Transverse colon (tissue), 4 donors: Measurements from ENCODE around the gene NECTIN3. TPM values are rescaled to one million over a fixed set of nuclear protein-coding genes. Genes with fewer than 3 reads are reported as not detected.

ENCODE experiments used
- DNase-seq: peaks from one replicate; pipeline ENCODE4 v3.0.0-alpha.2; 2019
- H3K27ac ChIP-seq, 4 donors: fragments of 200-600 bp; sonication (generic); 2 replicates each; pipeline ENCODE4 v1.5.1; 2016 to 2018; ENCODE audit warnings: inconsistent platforms in 4 of 4
- H3K27me3 ChIP-seq: fragments of 200-600 bp; sonication (generic); 2 replicates; pipeline ENCODE4 v1.5.1; 2017; ENCODE audit warnings: inconsistent platforms
- H3K36me3 ChIP-seq, 4 donors: fragments of 200-600 bp; sonication (generic); 2 replicates each; pipeline ENCODE4 v1.5.1; 2017 to 2019; ENCODE audit warnings: inconsistent platforms in 4 of 4
- H3K4me1 ChIP-seq, 4 donors: fragments of 200-600 bp; sonication (generic); 2 replicates each; pipeline ENCODE4 v1.5.1; 2017 to 2020; ENCODE audit warnings: inconsistent platforms in 4 of 4
- H3K4me3 ChIP-seq, 4 donors: fragments of 200-600 bp; sonication (generic); 1 replicate in 1 of 4; 2 replicates in 3 of 4; pipeline versions ENCODE4 v1.5.1 to v1.6.1; 2017 to 2019; ENCODE audit warnings: inconsistent platforms in 4 of 4
- H3K9me3 ChIP-seq, 2 donors: fragments of 200-600 bp; sonication (generic); 2 replicates each; pipeline ENCODE4 v1.5.1; 2017 to 2019; ENCODE audit warnings: inconsistent platforms in 2 of 2
- EP300 ChIP-seq: sonication (generic); formaldehyde crosslinking; IDR thresholded peaks from one replicate; pipeline ENCODE4 v1.6.1; 2017; ENCODE audit warnings: antibody characterized with exemption, low read depth
- POLR2A ChIP-seq: fragments of 450-650 bp; IDR thresholded peaks from one replicate; pipeline ENCODE4 v1.6.1; 2016; ENCODE audit warnings: antibody characterized with exemption, mild to moderate bottlenecking, moderate library complexity
- POLR2AphosphoS5 ChIP-seq, 3 donors: sonication (generic); formaldehyde crosslinking; IDR thresholded peaks; one replicate each; pipeline ENCODE4 v1.6.1; 2016; ENCODE audit warnings: antibody characterized with exemption in 3 of 3
- WGBS, 2 donors: methylation state at CpG; one replicate each; pipeline ENCODE4 v1.1.5; 2018; ENCODE audit warnings: low coverage in 1 of 2; 5-methylcytosine and 5-hydroxymethylcytosine counted together
- in situ Hi-C, 4 donors: fragments of 200-750 bp; cut with MboI; loops; one replicate each; pipeline versions ENCODE4 v1.15.0 to v1.15.1; 2017; ENCODE audit warnings: low sequenced_read_pairs in 3 of 4, low pct_ligation_motif_present in 1 of 4, low pct_unique_long_range_greater_than_20kb in 1 of 4
- intact Hi-C: fragments of 100-400 bp; cut with DNase I; formaldehyde crosslinking; loops from one replicate; pipeline ENCODE4 v1.15.1; 2023; ENCODE audit warnings: low total_unique reads
- total RNA-seq, 4 donors: library from RNA; depleted of rRNA; stranded (reverse); fragments of >200 nt; gene quantifications; one replicate each; pipeline ENCODE4 v1.1.0, GENCODE V29; 2016
- TF ChIP-seq, protein P1 (sequence below), 5 experiments: fragments of 200-600 bp in 3 of 5; fragments of 450-650 bp in 2 of 5; sonication (generic) in 3 of 5; IDR thresholded peaks; 1 replicate in 2 of 5; 2 replicates in 3 of 5; pipeline ENCODE4 v1.5.1; 2016 to 2017; ENCODE audit warnings: antibody characterized with exemption in 5 of 5, inconsistent platforms in 3 of 5, mild to moderate bottlenecking in 2 of 5, moderate library complexity in 1 of 5

Gene NECTIN3
- total RNA-seq, 4 donors from 2014 or later: 28.1 to 104 (median 40.8) TPM

DNA sequence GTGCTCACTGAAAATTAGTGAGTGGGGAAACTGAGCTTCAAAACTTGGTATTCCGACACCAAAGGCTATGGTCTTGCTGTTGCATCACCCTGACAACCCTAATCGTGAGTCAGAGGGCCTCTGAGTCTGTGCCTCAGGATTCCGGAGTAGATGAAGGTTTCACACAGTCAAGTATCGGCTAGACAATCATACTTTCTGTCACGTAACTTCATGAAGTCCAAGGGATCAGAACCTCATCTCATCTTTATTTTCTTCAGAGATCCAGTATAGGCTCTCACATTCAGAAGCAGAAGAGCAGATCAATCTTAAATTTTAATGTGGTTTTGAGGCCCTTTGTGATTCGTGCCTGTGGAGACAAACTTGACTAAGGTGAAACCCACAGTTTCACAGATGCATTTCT is 26.1 kb upstream of the NECTIN3 start:
- WGBS, 2 donors: 77 to 90% methylated on average over 6 of the region's 6 CpGs
- Histone ChIP-seq H3K36me3 (no peaks in the 10 kb centered on the region), H3K4me1 (no peaks in the 10 kb centered on the region), H3K4me3 (no peak overlapping the region), H3K27ac (no peak overlapping the region), H3K9me3 (no peaks in the 10 kb centered on the region), H3K27me3 (no peaks in the 10 kb centered on the region)
- no peak for DNase-seq
- in situ Hi-C loops (no loop called here), intact Hi-C loops (no loop called here)
- no peak for TF ChIP-seq POLR2A
- TF ChIP-seq EP300: no peak
- TF ChIP-seq, protein P1, sequence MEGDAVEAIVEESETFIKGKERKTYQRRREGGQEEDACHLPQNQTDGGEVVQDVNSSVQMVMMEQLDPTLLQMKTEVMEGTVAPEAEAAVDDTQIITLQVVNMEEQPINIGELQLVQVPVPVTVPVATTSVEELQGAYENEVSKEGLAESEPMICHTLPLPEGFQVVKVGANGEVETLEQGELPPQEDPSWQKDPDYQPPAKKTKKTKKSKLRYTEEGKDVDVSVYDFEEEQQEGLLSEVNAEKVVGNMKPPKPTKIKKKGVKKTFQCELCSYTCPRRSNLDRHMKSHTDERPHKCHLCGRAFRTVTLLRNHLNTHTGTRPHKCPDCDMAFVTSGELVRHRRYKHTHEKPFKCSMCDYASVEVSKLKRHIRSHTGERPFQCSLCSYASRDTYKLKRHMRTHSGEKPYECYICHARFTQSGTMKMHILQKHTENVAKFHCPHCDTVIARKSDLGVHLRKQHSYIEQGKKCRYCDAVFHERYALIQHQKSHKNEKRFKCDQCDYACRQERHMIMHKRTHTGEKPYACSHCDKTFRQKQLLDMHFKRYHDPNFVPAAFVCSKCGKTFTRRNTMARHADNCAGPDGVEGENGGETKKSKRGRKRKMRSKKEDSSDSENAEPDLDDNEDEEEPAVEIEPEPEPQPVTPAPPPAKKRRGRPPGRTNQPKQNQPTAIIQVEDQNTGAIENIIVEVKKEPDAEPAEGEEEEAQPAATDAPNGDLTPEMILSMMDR (IDR thresholded peaks at IDR 0.05): no peak
- TF ChIP-seq POLR2AphosphoS5 (IDR thresholded peaks at IDR 0.05): no peak

DNA sequence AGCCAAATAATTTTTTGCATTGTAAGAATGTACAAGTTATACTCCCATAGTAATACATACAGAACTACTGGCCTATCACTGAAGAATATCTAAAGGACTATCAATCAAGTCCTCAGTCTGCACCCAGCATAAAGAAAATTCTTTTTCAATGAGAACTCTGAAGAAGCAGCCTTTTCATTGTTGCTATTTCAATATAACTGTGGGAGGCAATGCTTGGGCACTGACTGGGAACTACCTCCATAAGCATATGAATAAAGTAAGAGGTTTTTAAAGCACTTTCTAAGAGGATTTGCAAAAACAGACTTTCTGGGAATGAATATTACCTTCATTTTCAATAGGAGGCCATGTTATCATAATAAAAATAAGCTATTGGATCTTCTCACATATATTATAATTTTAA is 24.6 kb upstream of the NECTIN3 start:
- Histone ChIP-seq H3K36me3 (no peaks in the 10 kb centered on the region), H3K27me3 (no peaks in the 10 kb centered on the region), H3K27ac (no peak overlapping the region), H3K4me1 (no peaks in the 10 kb centered on the region), H3K9me3 (no peaks in the 10 kb centered on the region), H3K4me3 (no peak overlapping the region)
- no peak for TF ChIP-seq POLR2AphosphoS5 (IDR thresholded peaks at IDR 0.05)
- TF ChIP-seq, protein P1 (IDR thresholded peaks at IDR 0.05): no peak
- no peak for TF ChIP-seq POLR2A
- no peak for TF ChIP-seq EP300
- no peak for DNase-seq
- intact Hi-C loops (no loop called here), in situ Hi-C loops (no loop called here)

DNA sequence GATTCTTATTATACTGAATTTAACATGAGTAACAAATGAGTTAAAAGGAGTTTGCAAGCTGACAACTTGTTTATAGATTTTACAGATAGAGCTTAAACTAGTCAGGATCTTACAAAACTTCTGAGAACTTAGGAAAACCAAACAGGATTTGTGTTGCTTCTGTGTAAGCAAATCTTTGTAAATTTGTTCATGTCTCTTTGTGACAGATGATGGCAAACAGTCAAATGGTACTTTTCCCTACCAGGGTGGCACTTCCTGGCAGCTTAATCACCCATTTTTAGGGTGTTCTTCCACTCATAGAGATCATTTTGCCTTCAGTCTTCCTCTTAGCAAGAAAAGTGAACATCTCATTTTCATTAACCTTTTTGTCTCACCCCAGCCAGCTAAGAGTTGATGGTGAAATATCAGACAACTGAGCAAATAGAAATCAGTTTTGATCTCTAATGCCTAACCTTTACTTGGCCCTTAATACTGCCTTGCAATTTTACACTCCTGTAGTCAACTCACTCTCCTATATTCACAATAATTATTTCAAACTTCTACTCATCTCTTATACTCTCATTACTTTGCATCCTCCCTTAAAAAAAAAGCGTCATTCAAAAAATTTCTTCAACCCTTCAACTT is 23.7 kb upstream of the NECTIN3 start:
- TF ChIP-seq, protein P1 (IDR thresholded peaks at IDR 0.05): no peak
- TF ChIP-seq POLR2AphosphoS5 (IDR thresholded peaks at IDR 0.05) (no peak), EP300 (no peak), POLR2A (no peak)
- in situ Hi-C loops: no loop called here
- no peak for DNase-seq
- Histone ChIP-seq H3K27ac (no peak overlapping the region), H3K4me3 (no peak overlapping the region), H3K9me3 (no peaks in the 10 kb centered on the region), H3K36me3 (no peaks in the 10 kb centered on the region), H3K27me3 (no peaks in the 10 kb centered on the region), H3K4me1 (no peaks in the 10 kb centered on the region)
- WGBS, 2 donors: 83 to 86% methylated on average over 1 of the region's 1 CpG
- intact Hi-C loops: no loop called here

DNA sequence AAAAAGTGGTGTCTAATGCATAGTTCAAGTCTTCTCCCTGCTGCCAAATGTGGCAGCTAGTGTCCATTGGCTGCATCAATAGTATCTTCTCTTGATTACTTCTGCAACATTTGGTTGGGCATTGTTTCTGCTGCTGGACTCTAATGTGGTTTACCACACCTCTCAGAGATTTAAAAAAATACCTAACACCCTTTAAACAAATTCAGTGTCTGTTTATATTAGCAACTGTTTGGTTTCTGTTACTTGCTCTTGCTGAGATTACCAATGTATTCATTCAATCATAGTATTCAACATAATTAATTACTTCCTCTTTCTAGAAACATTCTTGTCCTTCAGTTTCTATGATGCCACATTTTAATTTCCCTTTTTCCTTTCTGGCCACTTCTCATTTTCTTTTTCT is 20.3 kb upstream of the NECTIN3 start:
- Histone ChIP-seq H3K27ac (no peak overlapping the region), H3K4me1 (no peaks in the 10 kb centered on the region), H3K27me3 (no peaks in the 10 kb centered on the region), H3K9me3 (no peaks in the 10 kb centered on the region), H3K36me3 (no peaks in the 10 kb centered on the region), H3K4me3 (no peak overlapping the region)
- in situ Hi-C loops (no loop called here), intact Hi-C loops (no loop called here)
- no peak for TF ChIP-seq POLR2A
- TF ChIP-seq, protein P1 (IDR thresholded peaks at IDR 0.05): no peak
- TF ChIP-seq POLR2AphosphoS5 (IDR thresholded peaks at IDR 0.05): no peak
- TF ChIP-seq EP300: no peak
- no peak for DNase-seq
